Stimulated activated CD4-positive, alpha-beta T cell treated with anti-CD3 and anti-CD28 coated beads, Interleukin-1b, Interleukin-23, amount 100 ng/mL, for 24 hours (primary cell): Measurements from ENCODE around the gene ENO1.

Experiments
- DNase-seq, 4 experiments: peaks; one replicate each; pipeline ENCODE4 v3.0.0-alpha.2; 2020; ENCODE audit warnings: low read depth in 4 of 4, low spot score in 1 of 4

The ENO1 gene

DNA sequence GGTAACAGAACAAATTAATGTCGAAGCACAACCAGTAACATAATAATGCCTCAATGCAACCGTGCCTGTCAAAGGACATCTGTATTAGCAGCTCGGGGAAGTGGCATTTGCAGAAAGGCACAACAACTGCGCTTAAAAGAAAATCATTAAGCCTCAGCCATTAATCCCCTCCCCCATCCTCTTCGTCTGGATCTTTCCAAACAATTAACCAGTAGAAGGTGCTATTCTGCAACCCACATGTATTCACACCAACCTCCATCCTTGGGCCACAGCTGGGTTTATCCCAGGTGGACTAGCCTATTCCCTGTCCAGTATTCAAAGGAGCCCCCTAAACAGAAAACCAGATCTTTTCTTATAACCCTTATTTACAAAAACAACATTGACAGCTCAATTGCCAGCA lies 63.6 kb downstream of the ENO1 start:
- DNase-seq: no peak

DNA sequence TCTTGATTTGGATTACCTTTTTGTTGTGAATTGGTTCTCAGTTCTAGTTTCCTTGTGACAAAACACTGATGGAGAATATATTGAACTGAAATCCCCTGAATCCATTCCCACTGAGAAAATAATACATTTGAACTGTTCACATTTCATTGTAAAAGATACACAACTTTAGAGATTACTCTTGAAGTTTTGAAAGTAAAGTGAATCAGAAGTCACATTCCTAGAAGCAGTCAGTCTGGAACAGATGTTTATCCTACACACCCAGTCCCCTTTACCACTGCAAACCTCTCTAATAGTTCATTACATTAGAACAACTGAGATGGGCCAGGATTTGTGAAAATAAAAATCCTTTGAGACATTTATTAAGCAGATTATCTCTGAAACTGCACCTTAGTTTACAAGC lies 64.5 kb downstream of the ENO1 start:
- DNase-seq: no peak

DNA sequence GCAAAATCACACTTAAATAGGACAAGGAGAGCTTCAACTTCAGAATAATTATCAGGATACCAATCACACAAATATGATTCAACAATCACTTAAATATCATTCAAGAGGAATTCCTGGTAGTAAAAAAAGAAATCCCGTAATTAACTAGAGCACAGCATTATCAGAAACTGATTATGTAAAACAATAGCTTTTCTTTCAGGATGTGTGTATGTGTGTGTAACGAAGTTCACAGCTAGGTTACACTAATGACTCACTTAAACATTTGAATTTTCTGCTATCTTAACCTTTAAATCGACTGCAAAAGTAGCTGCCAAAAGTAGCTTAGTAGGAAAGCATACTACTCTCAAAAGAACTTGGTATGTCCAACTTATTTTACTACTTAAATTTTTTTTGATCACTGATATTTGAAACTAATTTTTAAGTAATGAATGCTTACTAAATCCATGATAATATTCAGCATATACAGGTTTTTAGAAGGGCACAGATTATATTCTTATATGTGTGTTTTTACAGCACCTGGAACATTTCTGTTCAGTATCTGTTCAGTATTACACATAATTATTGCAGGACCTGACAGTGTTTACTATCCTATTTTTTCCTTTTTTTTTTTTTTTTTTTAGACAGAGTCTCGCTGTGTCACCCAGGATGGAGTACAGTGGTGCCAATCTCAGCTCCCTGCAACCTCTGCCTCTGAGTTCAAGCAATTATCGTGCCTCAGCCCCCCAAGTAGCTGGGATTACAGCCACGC lies 65.3 kb downstream of the ENO1 start:
- DNase-seq: no peak

DNA sequence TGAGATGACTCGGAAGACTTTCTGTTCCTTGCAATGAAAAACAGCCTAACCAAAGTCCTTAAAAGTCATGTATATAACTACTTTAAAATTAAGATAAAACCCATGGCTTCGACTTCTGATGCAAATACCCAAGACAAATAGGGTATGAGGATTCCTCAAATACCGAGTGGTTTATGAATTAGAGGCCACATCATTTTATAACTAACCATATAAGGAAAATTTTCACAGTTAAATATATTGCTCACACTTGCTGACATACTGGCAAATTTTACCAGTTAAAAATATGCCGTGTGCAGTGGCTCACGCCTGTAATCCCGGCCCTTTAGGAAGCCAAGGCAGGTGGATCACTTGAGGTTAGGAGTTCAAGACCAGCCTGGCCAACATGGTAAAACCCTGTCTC lies 66.4 kb downstream of the ENO1 start:
- no peak for DNase-seq
